Bone marrow (tissue), 2 donors: ENCODE measurements around the gene DUS2.
"Not testable (repeated sequence)": the region's sequence is repeated elsewhere in the genome, so short reads cannot be mapped to it uniquely, and the experiment has no call there.

ENCODE experiments used
- DNase-seq, 2 donors: peaks; one replicate each; lab custom pipeline; 2025; lab: John Stamatoyannopoulos, UW

DUS2 gene

DNA sequence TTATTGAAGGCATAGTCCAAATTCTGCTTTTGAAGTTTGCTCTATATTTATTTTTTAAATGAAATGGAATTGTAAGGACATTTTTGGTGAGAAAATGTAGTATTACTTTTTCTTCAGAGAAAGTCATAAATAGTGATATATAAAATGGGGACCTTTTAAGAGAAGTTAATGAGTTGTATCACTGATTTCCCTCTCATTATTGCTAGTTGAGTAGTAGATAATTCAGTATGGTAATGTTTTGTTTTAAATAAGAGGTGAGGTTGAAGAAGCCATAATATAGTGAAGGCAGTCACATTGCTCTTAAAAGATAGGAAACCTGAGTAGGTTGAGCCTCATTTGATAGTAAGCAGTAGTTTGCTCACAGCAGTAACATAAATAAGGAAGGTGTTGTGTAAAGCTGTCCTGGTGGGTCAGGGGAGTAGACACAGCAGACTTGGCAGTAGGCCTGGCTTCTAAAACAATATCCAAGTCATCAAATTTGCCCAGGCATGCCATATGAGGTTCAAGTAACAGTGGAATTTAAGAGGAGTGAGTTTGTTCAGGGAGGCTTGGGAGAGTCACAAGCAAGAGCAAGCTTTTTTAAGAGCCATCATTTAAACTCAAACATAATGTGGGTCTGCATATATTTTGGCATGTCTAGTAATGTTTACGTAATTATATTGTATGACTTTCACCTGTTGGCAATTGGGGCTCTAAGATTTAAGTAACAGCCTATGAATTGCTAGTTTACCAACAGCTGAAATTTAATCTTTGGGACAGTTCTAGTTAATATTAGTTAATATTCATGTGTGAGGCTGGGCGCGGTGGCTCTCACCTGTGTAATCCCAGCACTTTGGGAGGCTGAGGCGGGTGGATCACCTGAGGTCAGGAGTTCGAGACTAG, 68.5 kb downstream of the DUS2 start:
- DNase-seq, result no peak

DNA sequence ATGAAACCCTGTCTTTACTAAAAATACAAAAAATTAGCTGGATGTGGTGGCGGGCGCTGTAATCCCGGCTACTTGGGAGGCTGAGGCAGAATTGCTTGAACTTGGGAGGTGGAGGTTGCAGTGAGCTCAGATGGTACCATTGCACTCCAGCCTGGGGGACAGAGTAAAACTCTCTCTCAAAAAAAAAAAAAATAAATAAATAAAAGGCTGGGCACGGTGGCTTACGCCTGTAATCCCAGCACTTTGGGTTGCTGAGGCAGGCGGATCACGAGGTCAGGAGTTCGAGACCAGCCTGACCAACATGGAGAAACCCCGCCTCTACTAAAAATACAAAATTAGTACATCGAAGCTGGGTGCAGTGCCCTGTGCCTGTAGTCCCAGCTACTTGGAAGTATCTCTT, 69.2 kb downstream of the DUS2 start:
- DNase-seq, result not testable (repeated sequence)

- peak in 1 of 2 donors; percentile 36 for DNase-seq
These were observed 70.9 kb downstream of the DUS2 start for GRCh38 chr16:68093816-68094613.

- no peak for DNase-seq
These were observed 71.5 kb downstream of the DUS2 start for GRCh38 chr16:68094614-68094934.

DNA sequence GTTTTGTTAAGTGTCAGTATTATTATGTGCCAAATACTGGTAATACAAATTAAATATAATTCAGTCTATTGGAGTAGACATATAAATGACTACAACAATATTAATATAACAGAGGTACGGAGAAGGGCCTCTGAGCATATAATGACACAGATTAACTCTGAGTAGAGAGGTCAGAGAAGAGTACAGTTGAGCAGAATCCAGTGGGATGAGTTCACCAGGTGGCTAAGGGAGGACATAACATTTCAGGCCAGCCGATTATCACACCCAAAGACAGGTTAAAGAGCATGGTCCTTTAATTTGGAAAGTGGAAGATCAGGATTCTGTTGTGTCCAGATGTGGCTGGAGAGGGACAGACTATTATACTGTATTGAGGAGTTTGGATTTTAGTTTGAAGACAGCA, 73.4 kb downstream of the DUS2 start:
- DNase-seq, result no peak

GRCh38 chr16:68097088-68097487, 74.0 kb downstream of the DUS2 start:
- DNase-seq, result no peak

DNA sequence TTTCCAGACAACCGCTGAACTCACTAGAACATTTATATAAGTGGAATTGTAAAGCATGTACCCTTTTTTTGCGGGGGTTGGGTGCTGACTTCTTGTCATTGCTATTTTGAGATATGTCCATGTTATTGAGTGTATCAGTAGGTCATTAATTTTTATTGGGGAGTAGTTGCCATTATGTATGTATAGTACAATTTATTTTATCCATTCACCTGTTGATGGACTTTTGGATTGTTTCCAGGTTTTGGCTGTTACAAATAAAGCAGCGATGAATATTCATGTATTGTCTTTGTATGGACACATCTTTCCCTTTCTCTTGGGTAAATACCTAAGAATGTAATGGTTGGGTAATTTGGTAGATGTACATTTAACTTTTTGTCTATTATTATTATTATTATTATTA, 74.8 kb downstream of the DUS2 start:
- DNase-seq, result no peak

GRCh38 chr16:68100488-68100887, 77.4 kb downstream of the DUS2 start:
- DNase-seq, result no peak

GRCh38 chr16:68105611-68106010, 82.5 kb downstream of the DUS2 start:
- no peak for DNase-seq

DNA sequence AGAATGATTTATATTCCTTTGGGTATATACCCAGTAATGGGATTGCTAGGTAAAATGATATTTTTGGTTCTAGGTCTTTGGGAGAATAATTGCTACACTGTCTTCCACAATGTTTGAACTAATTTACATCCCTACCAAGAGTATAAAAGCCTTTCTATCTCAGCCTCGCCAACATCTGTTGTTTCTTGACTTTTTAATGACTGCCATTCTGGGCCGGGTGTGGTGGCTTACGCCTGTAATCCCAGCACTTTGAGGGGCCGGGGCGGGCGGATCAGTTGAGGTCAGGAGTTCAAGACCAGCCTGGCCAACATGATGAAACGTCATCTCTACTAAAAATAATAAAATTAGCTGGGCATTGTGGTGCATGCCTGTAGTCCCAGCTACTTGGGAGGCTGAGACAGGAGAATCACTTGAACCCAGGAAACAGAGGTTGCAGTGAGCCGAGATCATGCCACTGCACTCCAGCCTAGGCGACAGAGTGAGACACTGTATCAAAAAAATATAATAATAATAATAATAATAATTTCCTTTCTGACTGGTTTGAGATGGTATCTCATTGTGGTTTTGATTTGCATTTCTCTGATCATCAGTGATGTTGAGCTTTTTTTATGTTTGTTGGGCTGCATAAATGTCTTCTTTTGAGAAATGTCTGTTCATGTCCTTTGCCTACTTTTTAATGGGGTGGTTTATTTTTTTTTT, 84.3 kb downstream of the DUS2 start:
- not testable (repeated sequence) for DNase-seq

DNA sequence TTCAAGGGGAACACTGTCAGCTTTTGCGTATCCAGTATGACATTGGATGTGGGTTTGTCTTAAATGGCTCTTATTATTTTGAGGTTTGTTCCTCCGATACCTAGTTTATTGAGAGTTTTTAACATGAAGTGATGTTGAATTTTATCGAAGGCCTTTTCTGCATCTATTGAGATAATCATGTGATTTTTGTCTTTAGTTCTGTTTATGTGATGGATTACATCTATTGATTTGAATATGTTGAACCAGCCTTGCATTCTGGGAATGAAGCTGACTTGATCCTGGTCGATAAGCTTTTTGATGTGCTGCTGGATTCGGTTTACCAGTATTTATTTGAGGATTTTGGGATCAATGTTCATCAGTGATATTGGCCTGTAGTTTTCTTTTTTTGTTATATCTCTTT, 86.1 kb downstream of the DUS2 start:
- DNase-seq, result not testable (repeated sequence)

- DNase-seq, result not testable (repeated sequence)
These were observed 87.5 kb downstream of the DUS2 start for GRCh38 chr16:68110611-68111010.

GRCh38 chr16:68111379-68111778, 88.3 kb downstream of the DUS2 start:
- DNase-seq, result no peak

DNA sequence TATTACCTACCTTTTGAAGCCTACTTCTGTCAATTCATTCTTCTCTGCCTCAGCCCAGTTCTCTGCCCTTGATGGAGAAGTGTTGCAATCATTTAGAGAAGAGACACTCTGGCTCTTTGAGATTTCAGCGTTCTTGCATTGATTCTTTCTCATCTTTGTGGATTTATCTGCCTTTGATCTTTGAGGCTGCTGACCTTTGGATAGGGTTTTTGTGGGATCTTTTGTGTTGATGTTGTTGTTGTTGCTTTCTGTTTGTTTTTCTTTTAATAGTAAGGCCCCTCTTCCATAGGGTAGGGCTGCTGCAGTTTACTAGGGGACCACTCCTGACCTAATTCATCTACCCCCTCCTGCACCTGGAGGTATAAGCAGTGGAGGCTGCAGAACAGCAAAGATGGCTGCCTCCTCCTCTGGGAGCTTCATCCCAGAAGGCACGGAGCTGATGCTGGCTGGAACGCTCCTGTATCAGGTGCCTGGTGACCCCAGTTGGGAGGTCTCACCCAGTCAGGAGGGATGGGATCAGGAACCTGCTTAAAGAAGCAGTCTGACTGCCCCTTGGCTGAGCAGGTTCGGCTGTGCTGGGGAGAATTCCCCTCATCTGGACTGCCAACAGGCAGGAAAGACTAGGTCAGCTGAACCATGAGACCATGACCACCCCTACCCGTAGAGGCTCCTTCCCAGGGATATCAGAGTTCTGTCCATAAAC, 90.1 kb downstream of the DUS2 start:
- DNase-seq, result no peak

- no peak for DNase-seq
These were observed 90.7 kb downstream of the DUS2 start for GRCh38 chr16:68113765-68114240.

DNA sequence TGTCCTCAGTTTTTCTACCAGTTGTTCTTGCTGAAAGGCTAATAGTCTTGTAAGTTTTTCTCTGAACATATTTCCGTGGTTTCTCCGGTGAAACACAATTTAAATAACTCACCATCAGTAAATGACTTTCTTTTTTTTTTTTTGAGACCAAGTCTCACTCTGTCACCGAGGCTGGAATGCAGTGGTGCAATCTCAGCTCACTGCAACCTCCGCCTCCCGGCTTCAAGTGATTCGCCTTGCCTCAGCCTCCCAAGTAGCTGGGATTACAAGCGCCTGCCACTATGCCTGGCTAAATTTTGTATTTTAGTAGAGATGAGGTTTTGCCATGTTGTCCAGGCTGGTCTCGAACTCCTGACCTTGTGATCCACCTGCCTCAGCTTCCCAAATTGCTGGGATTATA, 91.9 kb downstream of the DUS2 start:
- not testable (repeated sequence) for DNase-seq

- no peak for DNase-seq
These were observed 92.8 kb downstream of the DUS2 start for GRCh38 chr16:68115851-68116250.

DNA sequence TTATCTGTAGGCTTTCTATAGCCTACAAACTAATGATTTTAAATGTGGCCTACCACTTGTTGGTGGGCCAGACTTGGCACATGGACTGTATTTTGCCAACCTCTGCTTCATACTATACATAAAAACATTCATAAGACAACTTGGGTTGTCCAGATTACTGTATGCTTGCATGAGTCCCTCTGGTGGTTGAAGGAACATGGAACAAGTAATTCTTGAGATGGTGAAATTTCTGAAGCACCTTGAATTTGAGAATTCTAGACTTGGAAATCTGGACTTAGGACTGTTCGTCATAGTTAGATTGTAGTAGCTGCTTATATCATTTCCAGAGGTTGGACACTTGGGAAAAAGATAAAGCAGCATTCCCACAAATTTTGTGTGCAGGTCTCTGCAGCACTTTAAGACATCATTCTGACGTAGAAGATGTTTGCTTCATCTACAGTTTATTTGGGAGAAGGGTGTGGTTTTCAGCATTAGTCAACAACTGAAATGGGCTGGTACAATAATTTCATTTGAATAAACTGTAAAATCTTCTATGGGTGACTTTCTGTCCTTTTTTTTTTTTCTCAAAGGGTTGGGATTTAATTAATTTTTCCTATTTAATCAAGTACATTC, 93.3 kb downstream of the DUS2 start:
- DNase-seq, result no peak

DNA sequence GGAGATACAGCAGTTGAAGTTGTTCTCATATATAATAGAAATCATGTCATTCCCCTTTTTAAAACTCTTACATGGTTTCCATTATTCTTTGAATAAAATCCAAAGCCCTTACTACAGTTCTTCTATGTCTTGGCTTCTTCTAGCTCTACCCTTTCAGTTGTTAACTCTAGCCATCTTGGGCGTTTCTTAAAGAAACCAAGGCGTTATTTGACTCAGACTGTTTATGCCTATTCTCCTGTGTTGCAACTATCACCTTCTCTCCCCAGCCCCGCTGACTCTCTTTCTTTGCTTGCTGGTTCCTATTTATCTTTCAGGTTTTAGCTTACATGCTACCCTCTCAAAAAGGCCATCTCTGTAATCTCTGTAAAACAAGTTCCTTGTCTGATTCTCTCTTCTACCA, 94.8 kb downstream of the DUS2 start:
- DNase-seq, result no peak

- DNase-seq, result not testable (repeated sequence)
These were observed 95.9 kb downstream of the DUS2 start for GRCh38 chr16:68118954-68119353.

DNA sequence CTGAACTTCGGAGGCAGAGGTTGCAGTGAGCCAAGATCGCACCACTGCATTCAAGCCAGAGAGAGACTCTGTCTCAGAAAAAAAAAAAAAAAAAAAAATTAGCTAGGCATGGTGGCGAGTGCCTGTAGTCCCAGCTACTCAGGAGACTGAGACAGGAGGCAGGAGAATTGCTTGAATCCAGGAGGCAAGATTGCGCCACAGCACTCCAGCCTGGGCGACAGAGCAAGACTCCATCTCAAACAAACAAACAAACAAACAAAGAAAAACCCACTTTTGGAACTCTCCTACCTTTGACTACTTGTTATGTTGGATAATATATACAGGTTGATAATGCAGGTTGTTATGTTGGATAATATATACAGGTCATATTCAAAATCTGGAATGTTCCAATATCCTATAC, 97.4 kb downstream of the DUS2 start:
- DNase-seq, result not testable (repeated sequence)
